ENCODE results near the gene EVPLL.
"Not testable (repeated sequence)": the region's sequence is repeated elsewhere in the genome, so short reads cannot be mapped to it uniquely, and the experiment has no call there.

Gene EVPLL

GRCh38 chr17:18403604-18404003, 26.0 kb downstream of the EVPLL start:
- not testable (repeated sequence) for DNase-seq (ENCODE audit: extremely low read depth, low read depth)

DNA sequence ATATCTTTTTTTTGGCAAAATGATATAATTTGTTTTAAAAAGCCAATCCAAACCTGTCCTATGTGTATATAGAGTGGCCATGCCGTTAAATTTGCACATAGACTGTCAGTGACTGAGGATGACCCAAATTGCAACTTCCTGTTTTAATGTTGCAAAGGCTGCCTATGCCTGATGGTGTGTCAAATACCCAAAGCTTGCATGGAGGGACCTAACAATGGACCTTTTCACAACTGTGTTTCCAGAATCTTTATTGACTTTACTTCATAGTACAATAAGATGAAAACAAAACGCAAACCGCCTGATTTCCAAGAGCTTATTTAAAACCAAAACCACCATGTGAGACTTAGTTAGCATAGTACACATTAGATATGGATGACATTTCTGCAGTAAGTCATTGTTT, 31.3 kb downstream of the EVPLL start:
- DNase-seq (ENCODE audit: extremely low read depth, low read depth), result not testable (repeated sequence)

DNA sequence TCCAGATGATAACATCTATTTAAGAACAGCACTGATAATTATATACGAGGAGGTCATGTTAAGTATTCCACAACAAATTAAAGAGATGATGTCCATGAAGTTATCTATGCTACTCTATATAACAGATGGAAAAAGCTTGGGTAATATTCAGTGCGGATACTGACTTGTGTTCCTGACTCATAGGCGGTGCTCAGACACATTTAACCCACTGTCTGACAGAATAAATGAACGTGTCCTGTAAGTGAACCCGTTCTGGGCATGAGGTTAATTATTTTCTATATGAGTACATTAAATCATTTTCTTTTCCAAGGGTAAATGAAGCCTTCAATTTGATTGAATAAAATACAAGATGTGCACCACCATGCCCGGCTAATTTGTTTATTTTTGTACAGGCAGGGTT, 31.7 kb downstream of the EVPLL start:
- DNase-seq (ENCODE audit: extremely low read depth, low read depth), result not testable (repeated sequence)

DNA sequence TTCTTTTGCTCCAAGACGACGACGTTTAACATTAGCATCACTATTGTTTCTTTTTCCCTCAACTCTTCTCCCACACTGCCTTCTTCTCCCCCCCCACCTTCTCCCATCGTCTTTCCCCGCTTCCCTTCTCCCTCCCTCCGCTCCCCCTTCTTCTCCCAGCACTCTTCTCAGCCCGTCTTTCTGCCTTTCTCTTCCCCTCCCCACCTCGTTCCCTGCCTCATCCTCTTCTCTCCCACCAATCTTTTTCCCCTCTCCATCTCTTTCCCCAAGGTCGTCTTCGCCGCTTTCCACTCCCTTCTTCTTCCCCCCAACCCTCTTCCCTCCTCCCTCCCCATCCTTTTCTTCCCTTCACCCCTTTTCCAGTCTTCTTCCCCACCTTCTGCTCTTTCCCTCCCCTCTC, 33.2 kb downstream of the EVPLL start:
- DNase-seq (ENCODE audit: extremely low read depth, low read depth), result not testable (repeated sequence)

DNA sequence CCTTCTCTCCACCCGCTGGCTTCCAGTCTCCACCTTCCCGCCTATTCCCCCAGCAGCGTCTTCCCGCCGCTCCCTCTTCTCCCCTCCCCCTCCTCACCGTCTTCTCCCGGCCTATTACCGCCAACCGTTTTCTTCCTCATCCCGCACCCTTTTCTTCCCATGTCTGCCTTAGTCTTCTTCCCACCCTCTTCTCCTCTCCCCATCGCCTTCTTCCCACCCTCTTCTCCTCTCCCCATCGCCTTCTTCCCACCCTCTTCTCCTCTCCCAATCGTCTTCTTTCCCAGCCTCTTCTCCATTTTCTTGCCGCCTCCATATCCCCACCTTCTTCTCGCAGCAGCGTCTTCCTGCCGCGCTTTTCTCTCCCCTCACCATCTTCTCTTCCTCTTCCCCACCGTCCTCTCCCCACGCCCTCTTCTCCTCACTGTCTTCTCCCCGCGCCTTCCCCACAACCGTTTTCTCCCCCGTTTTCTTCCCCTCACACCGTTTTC, 33.8 kb downstream of the EVPLL start:
- peak; percentile 24 for DNase-seq (ENCODE audit: extremely low read depth, low read depth)

DNA sequence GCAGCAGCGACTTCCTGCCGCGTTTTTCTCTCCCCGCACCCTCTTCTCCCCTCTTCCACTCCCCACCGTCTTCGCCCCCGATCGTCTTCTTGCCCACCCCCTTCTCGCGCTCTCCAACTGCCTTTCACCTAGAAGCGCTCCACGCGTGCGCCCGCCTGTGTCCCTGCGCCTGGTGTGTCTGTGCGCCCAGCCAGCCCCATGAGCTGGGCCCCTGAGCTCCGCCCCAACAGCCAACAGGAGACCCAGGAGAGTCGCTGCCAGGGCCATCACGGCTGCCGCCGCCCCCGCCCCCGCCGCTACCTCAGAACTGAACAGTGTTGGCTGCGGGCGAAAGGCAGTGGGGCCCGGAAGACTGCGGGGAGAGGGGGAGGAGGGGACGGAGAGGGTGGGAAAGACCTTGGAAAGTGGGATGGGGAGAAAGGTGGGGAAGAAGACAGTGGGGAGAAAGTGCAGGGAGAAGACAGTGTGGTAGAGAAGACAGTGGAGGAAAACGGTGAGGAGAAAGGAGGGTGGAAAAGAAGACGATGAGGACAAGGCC, 34.5 kb downstream of the EVPLL start:
- not testable (repeated sequence) for DNase-seq (ENCODE audit: extremely low read depth, low read depth)

- DNase-seq (ENCODE audit: extremely low read depth, low read depth), result not testable (repeated sequence)
Observed at GRCh38 chr17:18421521-18421920, 43.9 kb downstream of the EVPLL start.

GRCh38 chr17:18422464-18422863, 44.9 kb downstream of the EVPLL start:
- DNase-seq (ENCODE audit: extremely low read depth, low read depth), result not testable (repeated sequence)

DNA sequence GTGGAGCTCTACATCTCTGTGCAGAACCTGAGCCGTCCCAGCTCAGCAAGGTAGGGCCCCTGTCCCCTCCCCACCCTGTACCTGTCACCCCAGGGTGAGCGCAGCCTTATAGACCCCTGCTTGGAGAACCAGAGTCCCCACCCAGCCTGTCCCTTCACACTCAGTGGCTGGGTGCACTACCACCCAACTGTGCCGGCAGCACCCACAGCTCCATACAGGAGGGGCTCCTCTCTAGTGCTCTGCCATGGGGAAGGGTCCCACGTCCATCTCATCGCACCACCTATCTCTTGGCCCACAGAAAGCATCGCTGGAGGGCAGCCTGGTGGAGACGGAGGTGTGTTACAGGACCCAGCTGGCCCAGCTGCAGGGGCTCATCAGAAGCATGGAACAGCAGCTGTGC, 45.4 kb downstream of the EVPLL start:
- DNase-seq (ENCODE audit: extremely low read depth, low read depth), result not testable (repeated sequence)

DNA sequence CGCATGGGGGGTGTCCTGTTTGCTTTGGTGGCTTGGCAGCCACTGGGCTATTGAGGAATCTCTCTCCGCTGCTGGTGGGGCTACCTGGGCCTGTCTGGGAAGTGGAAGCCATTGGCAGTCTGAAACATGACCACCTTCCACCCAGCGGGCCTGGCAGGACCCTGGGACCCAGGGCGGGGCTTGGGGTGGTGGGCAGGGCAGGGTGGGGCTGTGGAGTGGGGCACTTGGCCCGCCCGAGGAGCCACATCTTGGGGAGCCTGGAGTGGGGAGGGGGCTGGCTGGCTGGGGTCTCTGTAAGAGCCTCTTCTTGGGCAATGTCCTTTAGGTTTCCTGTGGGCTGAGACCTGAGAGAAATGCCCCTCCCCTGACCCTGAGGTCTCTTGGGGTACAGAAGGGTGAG, 48.0 kb downstream of the EVPLL start:
- not testable (repeated sequence) for DNase-seq (ENCODE audit: extremely low read depth, low read depth)

- DNase-seq (ENCODE audit: extremely low read depth, low read depth), result not testable (repeated sequence)
Observed at GRCh38 chr17:18426639-18427038, 49.1 kb downstream of the EVPLL start.

GRCh38 chr17:18432206-18432605, 54.6 kb downstream of the EVPLL start:
- not testable (repeated sequence) for DNase-seq (ENCODE audit: extremely low read depth, low read depth)

Measured in AG09319 (cell line).